ENCODE measurements around the gene USB1. TPM values are rescaled to one million over a fixed set of nuclear protein-coding genes. Genes with fewer than 3 reads are reported as not detected.

The USB1 gene
- total RNA-seq, 4 donors from 2014 or later: 20.7 to 43.5 (median 26.8) TPM

DNA sequence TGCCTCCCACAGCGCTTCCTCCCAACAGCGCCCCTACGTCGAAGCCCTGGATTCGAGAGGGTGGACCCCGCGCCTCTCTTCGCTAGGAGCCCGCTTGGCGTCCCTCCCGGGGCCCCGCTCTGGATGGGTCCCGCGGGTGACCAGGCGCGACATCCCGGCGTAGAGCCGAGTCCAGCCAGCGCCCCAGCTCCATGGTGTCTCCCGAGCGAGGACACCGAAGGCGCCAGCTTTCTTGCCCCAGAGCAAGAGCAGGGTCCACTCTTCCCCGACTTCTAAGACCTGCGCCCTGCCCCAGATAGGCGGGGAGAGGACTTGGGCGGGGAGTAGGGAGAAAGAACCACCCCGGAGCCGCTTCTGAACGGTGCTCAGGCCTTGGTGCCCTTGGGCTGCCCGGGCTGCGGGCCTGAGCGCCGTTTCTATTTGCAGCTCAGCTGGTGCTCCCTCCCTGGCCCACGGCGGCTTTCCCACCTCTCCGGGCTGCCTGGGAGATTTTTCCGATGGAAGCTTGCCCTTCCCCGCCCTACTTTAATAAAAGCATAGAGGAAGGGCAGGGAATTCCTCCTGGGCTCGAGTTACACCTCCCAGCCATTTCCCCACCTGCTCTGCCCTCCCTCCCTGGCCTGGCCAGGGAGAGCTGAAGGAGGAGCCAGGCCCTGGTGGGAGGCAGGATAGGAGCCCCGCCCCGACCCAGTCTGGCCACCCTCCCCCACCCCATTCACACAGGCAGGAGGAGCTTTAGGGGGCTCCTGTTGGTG lies 26.1 kb downstream of the USB1 start:
- TF ChIP-seq, protein P1, sequence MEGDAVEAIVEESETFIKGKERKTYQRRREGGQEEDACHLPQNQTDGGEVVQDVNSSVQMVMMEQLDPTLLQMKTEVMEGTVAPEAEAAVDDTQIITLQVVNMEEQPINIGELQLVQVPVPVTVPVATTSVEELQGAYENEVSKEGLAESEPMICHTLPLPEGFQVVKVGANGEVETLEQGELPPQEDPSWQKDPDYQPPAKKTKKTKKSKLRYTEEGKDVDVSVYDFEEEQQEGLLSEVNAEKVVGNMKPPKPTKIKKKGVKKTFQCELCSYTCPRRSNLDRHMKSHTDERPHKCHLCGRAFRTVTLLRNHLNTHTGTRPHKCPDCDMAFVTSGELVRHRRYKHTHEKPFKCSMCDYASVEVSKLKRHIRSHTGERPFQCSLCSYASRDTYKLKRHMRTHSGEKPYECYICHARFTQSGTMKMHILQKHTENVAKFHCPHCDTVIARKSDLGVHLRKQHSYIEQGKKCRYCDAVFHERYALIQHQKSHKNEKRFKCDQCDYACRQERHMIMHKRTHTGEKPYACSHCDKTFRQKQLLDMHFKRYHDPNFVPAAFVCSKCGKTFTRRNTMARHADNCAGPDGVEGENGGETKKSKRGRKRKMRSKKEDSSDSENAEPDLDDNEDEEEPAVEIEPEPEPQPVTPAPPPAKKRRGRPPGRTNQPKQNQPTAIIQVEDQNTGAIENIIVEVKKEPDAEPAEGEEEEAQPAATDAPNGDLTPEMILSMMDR (IDR thresholded peaks at IDR 0.05; ENCODE audit: low read depth): no peak

DNA sequence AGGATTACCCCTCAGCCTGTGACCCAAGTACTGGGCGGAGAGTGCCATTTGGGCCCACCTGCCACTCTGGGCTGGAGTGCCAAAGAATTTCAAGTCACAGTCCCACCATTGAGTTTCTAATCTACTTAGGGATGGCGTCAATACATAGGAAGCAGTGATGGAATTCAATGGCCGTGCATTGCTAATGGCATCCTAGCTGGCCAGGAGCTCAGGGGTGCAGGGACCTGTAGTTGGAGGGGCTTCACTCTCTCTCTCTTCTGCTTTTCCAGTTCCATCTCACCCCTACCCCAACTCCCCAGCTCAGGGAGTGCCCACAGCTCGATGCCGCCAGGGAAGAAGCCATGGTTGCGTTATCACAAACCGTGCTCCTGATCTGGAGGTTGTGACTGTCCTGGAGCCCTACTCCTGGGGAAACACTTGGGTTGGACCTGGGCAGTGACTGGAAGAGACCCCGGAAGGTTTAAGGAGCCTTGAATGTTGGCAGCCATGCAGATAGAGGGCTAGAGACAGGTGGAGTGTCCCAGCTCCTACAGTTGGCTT lies 26.8 kb downstream of the USB1 start:
- TF ChIP-seq, protein P1 (IDR thresholded peaks at IDR 0.05; ENCODE audit: low read depth): no peak

DNA sequence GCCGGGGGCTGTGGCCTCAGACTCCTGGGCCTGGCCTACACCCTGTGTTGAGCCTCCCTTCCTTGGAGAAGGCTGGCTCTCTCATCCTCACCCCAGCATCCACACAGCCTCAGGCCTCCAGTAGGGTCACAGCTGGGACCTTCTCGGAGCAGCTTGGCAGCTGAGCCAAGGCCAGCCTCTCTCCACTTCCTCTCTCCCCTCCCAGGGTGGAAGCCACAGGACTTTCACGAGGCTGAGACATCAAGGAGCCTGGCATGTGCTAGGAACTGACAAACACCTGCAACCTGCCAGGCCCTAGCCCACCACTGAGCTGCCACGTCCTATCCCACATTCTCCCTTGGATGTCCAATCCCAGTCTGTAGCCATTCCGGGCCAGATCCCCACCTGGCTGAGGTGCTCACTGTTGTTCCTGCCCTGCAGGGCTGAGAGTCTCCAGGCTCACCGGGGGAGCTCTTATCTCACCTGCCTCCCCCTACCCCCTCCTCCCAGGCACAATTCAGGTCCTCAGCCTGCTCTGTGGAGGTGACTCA lies 27.4 kb downstream of the USB1 start:
- TF ChIP-seq, protein P1 (IDR thresholded peaks at IDR 0.05; ENCODE audit: low read depth): no peak

DNA sequence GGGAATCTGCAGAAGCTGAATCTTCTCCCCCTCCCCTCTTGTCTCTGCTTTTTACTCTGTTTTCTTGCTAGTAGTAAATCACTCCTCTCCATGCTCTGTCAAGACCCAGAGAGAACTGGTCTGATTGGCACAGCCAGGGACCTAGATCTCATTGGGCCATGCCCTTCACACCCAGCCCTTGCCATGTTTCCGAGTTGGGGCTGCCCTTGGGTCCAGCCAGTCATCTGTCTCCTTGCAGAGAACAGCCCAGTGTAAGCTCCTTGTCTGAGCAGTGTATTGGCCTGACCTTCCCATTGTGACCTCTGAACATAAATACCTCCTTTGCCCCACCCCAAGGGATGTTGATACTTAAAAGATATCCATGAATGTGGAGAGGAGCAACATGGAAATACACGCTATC lies 28.2 kb downstream of the USB1 start:
- TF ChIP-seq, protein P1 (IDR thresholded peaks at IDR 0.05; ENCODE audit: low read depth): no peak

DNA sequence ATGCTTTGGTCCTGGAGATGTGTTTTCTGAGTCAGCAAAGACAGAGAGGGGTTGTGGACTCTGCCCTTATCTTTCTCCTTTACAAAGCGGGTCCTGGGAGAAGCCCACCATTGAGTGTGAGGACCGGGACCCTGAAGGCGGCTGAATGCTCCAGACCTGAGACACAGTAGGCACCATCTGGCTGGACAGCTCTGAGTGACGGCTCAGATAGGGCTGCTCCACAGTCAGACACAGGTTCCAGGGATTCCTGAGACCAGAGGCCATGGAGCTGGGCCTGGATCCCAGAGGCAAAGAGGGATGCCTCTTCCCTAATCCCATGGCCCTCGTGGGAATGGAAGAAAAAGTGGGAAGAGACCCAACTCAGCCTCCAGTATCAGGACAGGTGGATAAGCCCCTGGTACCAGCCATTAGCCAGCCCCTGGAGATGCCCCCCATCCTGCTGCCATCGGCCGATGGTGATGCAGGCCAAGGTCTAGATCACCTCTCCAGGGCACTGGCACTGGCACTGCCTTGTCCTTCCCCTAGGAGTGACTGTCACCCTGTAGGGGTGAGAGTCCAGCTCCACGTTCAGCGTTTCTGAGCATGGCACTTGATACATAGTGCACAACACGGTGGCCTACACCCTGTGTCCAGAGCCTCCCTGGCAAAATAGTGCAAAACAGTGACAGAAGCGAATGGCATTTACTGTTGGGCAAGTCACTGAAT lies 29.1 kb downstream of the USB1 start:
- TF ChIP-seq, protein P1 (IDR thresholded peaks at IDR 0.05; ENCODE audit: low read depth): no peak

DNA sequence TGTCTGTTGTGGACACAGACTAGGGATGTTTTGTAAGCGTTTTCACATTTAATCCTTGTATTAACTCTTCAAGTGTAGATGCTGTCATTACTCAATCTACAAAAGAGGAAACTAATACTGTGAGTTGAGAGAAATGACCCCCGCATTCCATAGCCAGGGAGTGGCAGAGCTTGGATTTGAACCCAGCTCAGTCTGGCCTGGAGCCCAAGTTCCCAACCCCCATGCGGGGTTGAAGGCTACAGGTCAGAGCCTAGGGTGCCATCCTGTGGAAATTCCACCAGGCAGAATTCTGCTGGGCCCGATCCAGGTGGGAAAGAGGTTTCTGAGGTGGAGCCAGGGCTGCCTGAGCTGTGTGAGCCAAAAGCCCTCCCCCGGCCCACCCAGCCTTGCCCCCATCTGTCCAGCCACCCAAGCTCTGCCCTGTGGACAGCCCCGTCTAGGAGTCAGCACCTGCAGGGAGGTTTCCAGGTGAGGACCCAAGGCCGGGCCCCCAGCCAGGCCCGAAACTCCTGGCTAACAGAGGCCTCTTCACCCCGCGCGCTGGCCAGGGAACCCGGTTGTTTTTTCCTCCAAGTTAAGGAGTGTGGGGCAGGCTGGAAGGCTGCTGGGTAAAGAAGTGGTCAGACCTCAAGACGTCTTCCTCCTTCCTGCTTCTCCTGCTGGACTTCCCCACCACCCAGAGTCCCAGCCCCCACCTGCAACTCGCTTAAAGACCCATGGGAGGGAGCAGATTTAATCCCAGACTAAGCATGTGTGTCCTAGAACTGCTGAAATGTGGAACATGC lies 30.0 kb downstream of the USB1 start:
- TF ChIP-seq, protein P1 (IDR thresholded peaks at IDR 0.05; ENCODE audit: low read depth): no peak

Data from subcutaneous adipose tissue (tissue), 4 donors.